Activated naive CD8-positive, alpha-beta T cell treated with anti-CD3 and anti-CD28 coated beads, Interleukin-2, amount 10 ng/mL, durations not matched to agents 7 days and 5 days (primary cell): ENCODE data around the gene B3GNT3. TPM values are rescaled to one million over a fixed set of nuclear protein-coding genes. Genes with fewer than 3 reads are reported as not detected.
A peak's percentile ranks its signal among the peaks of the same experiment; 100 is the strongest.
"Not testable (repeated sequence)": the region's sequence is repeated elsewhere in the genome, so short reads cannot be mapped to it uniquely, and the experiment has no call there.

Source experiments
- ATAC-seq: fragments of 150-1000 bp; cut with Tn5 transposase; one replicate; pipeline ENCODE4 v1.10.0; 2021; ENCODE audit warnings: low read depth, moderate library complexity
- POLR2A ChIA-PET: fragments of 350-600 bp; sonication (Branson Sonifier 250); formaldehyde crosslinking; loops from one replicate; lab custom pipeline; 2021; ENCODE audit warnings: antibody characterized with exemption; lab: Charles Lee
- DNase-seq: peaks from one replicate; pipeline ENCODE4 v3.0.0; 2021
- H3K27ac Mint-ChIP-seq: one replicate; pipeline ENCODE4 v1.8.0; 2022; ENCODE audit warnings: mild to moderate bottlenecking, mixed read lengths
- H3K27me3 Mint-ChIP-seq: one replicate; pipeline ENCODE4 v1.8.0; 2022; ENCODE audit warnings: mild to moderate bottlenecking, moderate library complexity, mixed read lengths
- H3K36me3 Mint-ChIP-seq: one replicate; pipeline ENCODE4 v1.8.0; 2021; ENCODE audit warnings: mild to moderate bottlenecking, mixed read lengths
- H3K4me1 Mint-ChIP-seq: one replicate; pipeline ENCODE4 v1.8.0; 2021; ENCODE audit warnings: mixed read lengths
- H3K4me3 Mint-ChIP-seq: one replicate; pipeline ENCODE4 v1.8.0; 2022; ENCODE audit warnings: mild to moderate bottlenecking, moderate library complexity, mixed read lengths
- H3K9me3 Mint-ChIP-seq: one replicate; pipeline ENCODE4 v1.8.0; 2021; ENCODE audit warnings: mixed read lengths
- total RNA-seq, 2 experiments: library from RNA; stranded (reverse); gene quantifications; one replicate each; pipeline ENCODE4 v1.2.3, GENCODE V29; 2021

B3GNT3 gene
- total RNA-seq, 2 experiments from 2014 or later = not detected

DNA sequence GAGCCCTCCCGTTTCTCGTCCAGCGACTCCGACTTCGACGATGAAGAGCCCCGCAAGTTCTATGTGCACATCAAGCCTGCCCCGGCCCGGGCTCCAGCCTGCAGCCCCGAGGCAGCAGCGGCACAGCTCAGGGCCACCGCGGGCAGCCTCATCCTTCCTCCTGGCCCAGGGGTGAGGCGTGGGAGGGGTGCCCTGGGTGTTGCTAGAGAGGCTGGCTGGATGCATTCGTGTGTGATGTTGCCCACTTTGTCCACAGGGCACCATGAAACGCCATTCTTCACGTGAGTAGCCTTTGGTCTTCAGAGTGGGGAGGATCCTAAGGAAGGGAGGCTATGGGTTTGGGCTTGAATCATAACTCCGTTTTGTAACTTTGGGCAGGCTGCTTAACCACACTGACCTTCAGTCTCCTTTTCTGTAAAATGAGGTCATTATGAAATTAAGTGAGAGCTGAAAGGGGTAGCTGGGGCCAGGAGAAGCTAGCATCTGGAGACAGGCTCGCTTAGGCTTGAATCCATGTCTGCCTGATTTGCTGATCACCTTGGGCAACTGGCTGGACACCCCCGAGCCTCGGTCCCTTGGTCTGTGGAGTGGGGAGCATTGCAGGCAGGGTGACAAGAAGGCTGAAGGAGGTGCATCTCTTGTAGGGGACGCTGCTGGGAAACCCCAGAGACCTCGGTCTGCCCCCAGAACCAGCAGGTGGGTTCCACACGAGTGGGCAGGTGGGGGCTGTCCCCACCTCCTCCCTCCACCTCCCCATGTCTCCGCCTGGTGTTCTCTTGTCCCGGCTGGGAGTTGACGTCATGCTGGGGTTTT lies 18.7 kb upstream of the B3GNT3 start:
- peaks cover 18% of the 10 kb centered on the region for H3K36me3 Mint-ChIP-seq
- DNase-seq (no peak), ATAC-seq (no peak)
- no peak overlapping the region for H3K4me3 Mint-ChIP-seq
- no peaks in the 10 kb centered on the region for H3K9me3 Mint-ChIP-seq
- no peaks in the 10 kb centered on the region for H3K27me3 Mint-ChIP-seq
- H3K4me1 Mint-ChIP-seq = peaks cover 7% of the 10 kb centered on the region
- POLR2A ChIA-PET = no interaction called here
- peak overlapping the region; percentile 12 for H3K27ac Mint-ChIP-seq

DNA sequence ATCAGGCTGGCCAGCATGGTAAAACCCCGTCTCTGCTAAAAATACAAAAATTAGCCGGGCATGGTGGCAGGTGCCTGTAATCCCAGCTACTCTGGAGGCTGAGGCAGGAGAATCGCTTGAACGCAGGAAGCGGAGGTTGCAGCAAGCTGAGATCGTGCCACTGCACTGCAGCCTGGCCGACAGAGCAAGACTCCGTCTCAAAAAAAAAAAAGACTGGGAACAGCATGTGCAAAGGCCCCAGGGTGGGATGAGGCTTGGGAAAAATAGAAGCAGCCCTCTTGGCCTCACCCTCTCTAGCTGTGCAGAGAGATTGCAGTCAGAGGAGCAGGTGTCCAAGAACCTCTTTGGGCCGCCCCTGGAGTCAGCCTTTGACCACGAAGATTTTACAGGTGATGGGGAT lies 17.1 kb upstream of the B3GNT3 start:
- DNase-seq, H3K4me1 Mint-ChIP-seq, H3K27ac Mint-ChIP-seq, H3K27me3 Mint-ChIP-seq, H3K9me3 Mint-ChIP-seq, ATAC-seq, H3K4me3 Mint-ChIP-seq, POLR2A ChIA-PET: not testable (repeated sequence)
- H3K36me3 Mint-ChIP-seq = peaks cover 15% of the 10 kb centered on the region

DNA sequence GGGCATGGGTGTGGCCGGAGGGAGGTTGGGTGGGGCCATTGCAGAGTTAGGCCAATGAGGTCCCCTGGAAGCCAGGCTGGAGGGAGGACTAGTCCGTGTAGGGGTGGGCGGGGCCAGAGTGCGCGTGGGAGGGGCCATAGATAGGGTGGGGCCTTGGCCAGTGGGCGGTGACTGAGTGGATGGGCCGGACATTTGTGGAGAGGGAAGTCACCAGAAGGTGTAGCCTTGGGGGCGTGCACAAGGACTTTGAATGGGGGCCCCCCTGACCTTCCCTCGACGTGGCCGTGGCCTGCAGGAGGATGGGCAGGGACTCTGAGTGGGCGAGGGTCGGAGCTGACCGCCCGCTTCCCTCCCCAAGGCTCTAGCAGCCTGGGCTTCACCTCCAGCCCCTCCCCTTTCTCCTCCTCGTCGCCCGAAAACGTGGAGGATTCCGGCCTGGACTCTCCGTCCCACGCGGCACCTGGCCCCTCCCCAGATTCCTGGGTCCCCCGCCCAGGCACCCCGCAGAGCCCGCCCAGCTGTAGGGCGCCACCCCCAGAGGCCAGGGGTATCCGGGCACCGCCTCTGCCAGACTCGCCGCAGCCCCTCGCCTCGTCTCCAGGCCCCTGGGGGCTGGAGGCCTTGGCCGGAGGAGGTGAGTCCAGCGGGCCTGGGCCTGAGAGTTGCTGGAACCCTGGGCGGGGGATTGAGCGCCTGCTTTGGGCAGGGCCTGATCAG lies 16.5 kb upstream of the B3GNT3 start:
- peaks cover 13% of the 10 kb centered on the region for H3K36me3 Mint-ChIP-seq
- no peak overlapping the region for H3K27ac Mint-ChIP-seq
- POLR2A ChIA-PET = no interaction called here
- DNase-seq (peak; percentile 57), ATAC-seq (peak; percentile 49)
- H3K27me3 Mint-ChIP-seq = no peaks in the 10 kb centered on the region
- H3K4me1 Mint-ChIP-seq = peaks cover 7% of the 10 kb centered on the region
- no peak overlapping the region for H3K4me3 Mint-ChIP-seq
- H3K9me3 Mint-ChIP-seq = no peaks in the 10 kb centered on the region

DNA sequence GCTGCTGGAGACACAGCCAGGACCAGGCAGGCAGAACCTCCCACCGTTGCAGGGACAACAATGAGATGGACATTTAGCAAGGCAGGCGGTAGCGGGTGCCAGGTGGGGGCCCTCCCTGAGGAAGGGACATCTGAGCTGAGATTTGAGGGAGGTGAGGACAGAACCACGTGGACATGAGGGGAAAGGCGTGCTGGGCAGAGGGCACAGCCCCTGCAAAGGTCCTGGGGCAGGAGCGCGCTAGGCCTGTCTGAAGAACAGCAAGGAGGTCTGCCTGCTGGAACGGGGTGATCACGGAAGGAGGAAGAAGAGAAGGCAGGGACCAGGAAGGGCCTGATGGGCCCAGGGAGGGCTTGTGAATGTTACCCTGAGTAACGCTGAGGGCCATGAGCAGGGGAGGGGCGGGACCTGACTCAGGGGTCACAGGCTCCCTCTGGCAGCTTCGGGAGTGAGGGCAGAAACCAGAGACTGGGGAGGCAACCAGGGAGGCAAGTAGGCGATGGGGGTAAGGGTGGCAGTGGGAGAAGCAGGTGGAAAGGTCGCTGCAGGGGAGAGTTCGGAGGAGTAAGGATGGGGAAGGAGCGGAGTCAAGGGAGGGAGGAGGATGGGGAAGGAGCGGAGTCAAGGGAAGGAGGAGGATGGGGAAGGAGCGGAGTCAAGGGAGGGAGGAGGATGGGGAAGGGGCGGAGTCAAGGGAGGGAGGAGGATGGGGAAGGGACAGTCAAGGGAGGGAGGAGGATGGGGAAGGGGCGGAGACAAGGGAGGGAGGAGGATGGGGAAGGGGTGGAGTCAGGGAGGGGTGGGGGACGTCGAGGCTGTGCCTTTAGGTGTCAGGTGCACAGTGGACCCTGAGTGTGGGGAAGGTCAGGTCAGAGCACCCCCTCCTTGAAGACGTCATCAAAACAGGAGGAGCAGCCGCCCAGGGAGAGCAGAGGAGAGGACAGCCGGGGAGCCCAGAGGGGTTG lies 15.7 kb upstream of the B3GNT3 start:
- Mint-ChIP-seq H3K36me3 (peaks cover 12% of the 10 kb centered on the region), H3K27me3 (no peaks in the 10 kb centered on the region), H3K27ac (peak overlapping the region; percentile 48), H3K4me3 (no peak overlapping the region), H3K9me3 (no peaks in the 10 kb centered on the region), H3K4me1 (peaks cover 8% of the 10 kb centered on the region)
- DNase-seq (no peak), ATAC-seq (no peak)
- POLR2A ChIA-PET = no interaction called here

DNA sequence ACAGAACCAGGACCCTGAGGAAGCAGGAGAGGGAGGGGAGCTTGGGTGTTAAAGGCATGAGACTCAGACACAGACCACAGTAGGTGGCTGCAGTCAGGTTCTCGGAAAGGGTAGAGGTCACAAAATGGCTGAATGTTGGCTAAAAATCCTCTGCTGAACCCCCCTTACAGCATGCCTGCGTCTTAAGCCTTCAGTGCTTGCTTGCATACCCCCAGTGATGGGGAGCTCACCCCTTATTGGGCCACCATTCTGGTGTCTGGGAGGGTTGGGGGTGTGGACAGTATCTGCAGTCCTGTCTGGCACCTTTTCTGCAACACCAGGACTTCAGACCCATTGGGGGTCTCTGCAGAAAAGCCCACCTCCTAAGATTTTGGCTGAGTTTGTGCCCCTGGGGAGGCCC lies 14.2 kb upstream of the B3GNT3 start:
- ATAC-seq (no peak), DNase-seq (no peak)
- Mint-ChIP-seq H3K4me3 (no peak overlapping the region), H3K27ac (no peak overlapping the region), H3K36me3 (peaks cover 12% of the 10 kb centered on the region), H3K4me1 (peaks cover 9% of the 10 kb centered on the region), H3K9me3 (no peaks in the 10 kb centered on the region), H3K27me3 (no peaks in the 10 kb centered on the region)
- POLR2A ChIA-PET = no interaction called here

DNA sequence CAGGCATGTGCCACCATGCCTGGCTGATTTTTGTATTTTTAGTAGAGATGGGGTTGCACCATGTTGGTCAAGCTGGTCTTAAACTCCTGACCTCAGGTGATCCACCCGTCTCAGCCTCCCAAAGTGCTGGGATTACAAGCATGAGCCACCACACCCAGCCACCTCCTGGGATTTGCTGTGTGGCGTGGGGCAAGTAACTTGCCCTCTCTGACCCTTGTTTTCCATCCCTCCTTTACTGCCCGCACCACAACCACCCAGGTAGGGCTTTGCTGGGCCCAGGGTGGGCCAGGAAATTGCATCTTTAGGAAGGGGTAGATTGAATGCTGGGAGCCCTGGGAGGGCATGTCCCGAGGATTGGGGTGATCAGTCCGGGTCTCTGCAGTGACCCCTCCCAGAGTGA lies 11.2 kb upstream of the B3GNT3 start:
- H3K27ac Mint-ChIP-seq, H3K9me3 Mint-ChIP-seq, DNase-seq, H3K27me3 Mint-ChIP-seq, H3K4me3 Mint-ChIP-seq, POLR2A ChIA-PET, ATAC-seq: not testable (repeated sequence)
- Mint-ChIP-seq H3K4me1 (peaks cover 12% of the 10 kb centered on the region), H3K36me3 (peaks cover 18% of the 10 kb centered on the region)

DNA sequence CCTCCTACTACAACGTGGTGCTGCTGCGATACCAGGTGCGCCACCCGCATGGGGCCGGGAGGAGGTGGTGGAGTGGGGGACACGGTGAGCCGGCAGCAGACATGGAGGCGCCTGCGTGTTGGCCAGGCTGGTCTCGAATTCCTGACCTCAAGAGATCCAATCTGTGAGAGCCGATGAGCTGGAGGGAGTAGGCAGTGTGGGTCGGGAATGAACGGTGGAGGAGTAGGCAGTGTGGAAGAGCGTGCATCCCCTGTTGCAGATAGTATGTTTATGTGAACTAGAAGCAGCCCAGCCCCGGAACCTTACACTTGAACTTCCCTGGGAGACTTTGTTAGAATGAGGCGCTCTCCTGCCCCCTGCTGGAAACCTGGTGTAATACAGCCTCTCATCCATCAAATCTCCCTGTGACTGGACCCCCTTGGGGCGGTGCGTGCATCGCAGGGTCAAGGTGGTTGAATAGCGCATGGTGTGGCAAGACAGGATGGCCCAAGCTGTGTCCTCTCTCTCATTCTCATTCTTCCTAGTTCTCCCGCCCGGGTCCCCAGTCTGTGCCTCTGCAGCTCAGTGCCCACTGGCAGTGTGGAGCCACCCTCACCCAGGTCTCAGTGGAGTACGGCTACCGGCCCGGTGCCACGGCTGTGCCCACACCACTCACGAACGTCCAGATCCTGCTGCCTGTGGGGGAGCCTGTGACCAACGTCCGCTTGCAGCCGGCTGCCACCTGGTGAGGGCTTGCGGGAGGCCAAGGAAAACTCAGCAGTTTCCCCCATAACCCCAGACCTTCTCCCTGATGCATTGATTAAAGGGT lies 10.5 kb upstream of the B3GNT3 start:
- H3K36me3 Mint-ChIP-seq = peaks cover 21% of the 10 kb centered on the region

DNA sequence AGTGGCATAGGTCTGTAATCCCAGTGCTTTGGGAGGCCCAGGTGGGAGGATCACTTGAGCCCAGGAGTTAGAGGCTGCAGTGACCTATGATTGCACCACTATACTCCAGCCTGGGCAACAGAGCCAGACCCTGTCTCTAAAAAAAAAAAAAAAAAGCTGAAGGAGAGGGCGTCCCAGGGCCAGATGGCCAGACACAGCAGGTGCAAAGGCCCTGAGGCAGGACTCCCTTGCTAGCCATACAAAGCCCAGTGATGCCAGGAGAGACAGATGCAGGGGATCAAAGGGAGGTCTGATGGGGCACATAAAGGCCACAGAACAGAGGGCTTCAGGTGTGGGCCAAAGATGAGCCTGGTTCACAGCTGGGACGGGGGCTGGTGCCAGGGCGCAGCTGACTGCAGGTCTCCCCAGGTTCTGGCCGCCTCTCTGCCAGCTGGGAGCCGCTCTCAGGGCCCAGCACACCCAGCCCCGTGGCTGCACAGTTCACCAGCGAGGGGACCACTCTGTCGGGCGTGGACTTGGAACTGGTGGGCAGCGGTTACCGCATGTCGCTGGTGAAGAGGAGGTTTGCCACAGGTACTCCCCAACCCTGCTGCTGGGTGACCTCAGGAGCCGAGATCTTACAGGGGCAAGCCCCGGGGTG lies 7.5 kb upstream of the B3GNT3 start:
- H3K27me3 Mint-ChIP-seq = no peaks in the 10 kb centered on the region
- POLR2A ChIA-PET = no interaction called here
- H3K36me3 Mint-ChIP-seq = peaks cover 19% of the 10 kb centered on the region
- ATAC-seq = no peak
- peaks cover 19% of the 10 kb centered on the region for H3K4me1 Mint-ChIP-seq
- H3K27ac Mint-ChIP-seq = no peak overlapping the region
- no peak overlapping the region for H3K4me3 Mint-ChIP-seq
- H3K9me3 Mint-ChIP-seq = no peaks in the 10 kb centered on the region
- DNase-seq = no peak

More for the DNA sequence above, 10.5 kb upstream of the B3GNT3 start:
- Mint-ChIP-seq H3K27ac (no peak overlapping the region), H3K4me3 (no peak overlapping the region), H3K9me3 (no peaks in the 10 kb centered on the region), H3K4me1 (peaks cover 12% of the 10 kb centered on the region), H3K27me3 (no peaks in the 10 kb centered on the region)
- DNase-seq (peak; percentile 75), ATAC-seq (peak; percentile 59)
- POLR2A ChIA-PET = no interaction called here

DNA sequence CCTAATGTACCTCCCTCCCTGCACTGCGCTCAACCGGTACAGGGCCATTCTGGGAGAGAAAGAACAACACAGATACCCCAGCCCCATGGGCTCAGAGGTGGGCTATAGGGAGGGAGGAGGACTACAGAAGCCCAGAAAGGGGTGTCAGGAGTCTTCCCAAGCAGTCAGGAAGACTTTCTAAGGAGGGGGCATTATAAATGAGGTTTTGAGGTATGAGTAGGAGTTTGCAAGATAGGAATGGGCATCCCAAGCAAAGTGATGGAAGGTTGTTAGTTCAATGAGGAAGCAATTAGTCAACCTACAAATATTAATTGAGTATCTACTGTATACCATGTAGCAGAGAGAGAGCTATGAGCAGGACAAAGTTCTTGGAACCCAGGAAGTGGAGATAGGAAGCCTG lies 6.3 kb upstream of the B3GNT3 start:
- DNase-seq (no peak), ATAC-seq (no peak)
- H3K27me3 Mint-ChIP-seq = peaks cover 2% of the 10 kb centered on the region
- H3K4me1 Mint-ChIP-seq = peaks cover 19% of the 10 kb centered on the region
- POLR2A ChIA-PET = no interaction called here
- H3K9me3 Mint-ChIP-seq = no peaks in the 10 kb centered on the region
- no peak overlapping the region for H3K4me3 Mint-ChIP-seq
- H3K36me3 Mint-ChIP-seq = peaks cover 17% of the 10 kb centered on the region
- peak overlapping the region; percentile 41 for H3K27ac Mint-ChIP-seq

DNA sequence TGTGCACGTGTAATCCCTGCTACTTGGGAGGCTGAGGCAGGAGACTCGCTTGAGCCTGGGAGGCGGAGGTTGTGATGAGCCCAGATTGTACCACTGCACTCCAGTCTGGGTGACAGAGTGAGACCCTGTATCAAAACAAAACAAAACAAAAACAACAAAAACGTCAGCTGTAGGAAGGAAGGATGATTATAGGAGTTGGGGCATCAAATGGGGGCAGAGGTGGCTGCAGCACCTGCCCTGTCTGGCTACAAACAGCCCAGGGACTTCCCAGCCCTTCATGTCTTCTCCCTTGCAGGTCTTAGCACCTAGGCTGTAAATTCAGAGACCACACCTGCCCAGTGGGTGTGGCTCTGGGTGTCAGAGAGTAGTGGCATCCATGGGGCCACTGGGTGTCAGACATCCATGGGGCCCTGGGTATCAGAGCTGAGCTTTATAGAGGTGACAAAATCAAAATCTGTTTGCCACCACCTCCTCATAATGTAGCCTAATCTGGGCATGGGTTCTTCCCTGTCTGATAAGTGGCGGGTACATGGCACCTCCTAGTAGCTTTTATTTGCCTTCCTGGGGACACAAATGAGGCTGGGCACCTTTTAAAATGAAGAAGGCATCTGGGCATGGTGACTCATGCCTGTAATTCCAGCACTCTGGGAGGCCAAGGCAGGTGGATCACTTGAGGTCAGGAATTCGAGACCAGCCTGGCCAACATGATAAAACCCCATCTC lies 4.7 kb upstream of the B3GNT3 start:
- H3K27ac Mint-ChIP-seq = no peak overlapping the region
- ATAC-seq (no peak), DNase-seq (no peak)
- H3K4me1 Mint-ChIP-seq = peaks cover 14% of the 10 kb centered on the region
- no peaks in the 10 kb centered on the region for H3K9me3 Mint-ChIP-seq
- H3K27me3 Mint-ChIP-seq = peaks cover 16% of the 10 kb centered on the region
- POLR2A ChIA-PET = no interaction called here
- H3K36me3 Mint-ChIP-seq = peaks cover 12% of the 10 kb centered on the region
- H3K4me3 Mint-ChIP-seq = no peak overlapping the region

DNA sequence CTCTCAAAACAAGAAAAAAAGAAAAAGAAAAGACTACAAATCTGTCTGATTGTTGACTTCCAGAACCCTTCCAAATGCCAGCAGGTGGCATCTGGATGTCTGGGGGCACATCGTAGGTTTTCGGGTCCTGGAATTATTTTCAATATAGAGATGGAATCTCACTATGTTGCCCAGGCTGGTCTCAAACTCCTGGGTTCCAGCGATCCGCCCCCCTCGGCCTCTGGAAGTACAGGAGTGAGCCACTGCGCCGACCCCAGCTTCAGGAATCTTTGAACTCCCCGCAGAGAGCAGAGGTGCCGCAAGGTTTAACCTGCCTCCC lies 567 bp upstream of the B3GNT3 start:
- no peak for ATAC-seq
- Mint-ChIP-seq H3K9me3 (no peaks in the 10 kb centered on the region), H3K36me3 (no peaks in the 10 kb centered on the region), H3K27me3 (peaks cover 22% of the 10 kb centered on the region), H3K4me3 (peak overlapping the region; percentile 50), H3K27ac (no peak overlapping the region), H3K4me1 (peaks cover 8% of the 10 kb centered on the region)
- POLR2A ChIA-PET = interaction anchor here (0.6 to 2.1 kb wide), 4 partner anchors 9 to 65 kb away, joined by 3 to 6 read pairs (median 6); partner anchors contain the start of gene RPL18A
- no peak for DNase-seq

DNA sequence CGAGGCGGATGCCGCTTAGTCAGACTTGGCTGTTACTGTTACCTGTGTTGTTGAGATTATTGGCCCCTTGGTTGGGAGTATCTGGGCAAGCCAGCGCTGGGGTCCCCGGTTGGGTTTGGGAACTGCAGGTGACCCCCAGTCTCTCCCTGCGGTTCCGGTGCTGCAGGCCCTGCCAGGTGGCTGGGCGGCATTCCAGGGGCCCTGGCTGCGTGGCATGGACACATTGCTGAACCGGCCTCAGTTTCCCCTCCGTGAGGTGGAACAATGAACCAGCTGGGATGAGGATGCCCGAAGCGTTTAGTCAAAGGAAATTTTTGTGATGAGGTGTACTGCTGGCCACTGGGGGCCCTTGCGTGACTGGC lies 538 bp downstream of the B3GNT3 start:
- POLR2A ChIA-PET = interaction anchor here (0.5 to 2.1 kb wide), 4 partner anchors 8 to 64 kb away, joined by 3 to 6 read pairs (median 4); partner anchors contain the start of gene RPL18A
- Mint-ChIP-seq H3K27me3 (peaks cover 22% of the 10 kb centered on the region), H3K4me3 (peak overlapping the region; percentile 28), H3K9me3 (no peaks in the 10 kb centered on the region), H3K36me3 (no peaks in the 10 kb centered on the region), H3K27ac (no peak overlapping the region), H3K4me1 (peaks cover 8% of the 10 kb centered on the region)
- ATAC-seq (no peak), DNase-seq (no peak)
